Choroid plexus epithelial cell (primary cell): ENCODE results near the gene FA2H.
"Not testable (repeated sequence)": the region's sequence is repeated elsewhere in the genome, so short reads cannot be mapped to it uniquely, and the experiment has no call there.

Experiments used
- DNase-seq: peaks from one replicate; pipeline ENCODE4 v3.0.0-alpha.2; 2010; ENCODE audit warnings: low read depth
- H3K4me3 ChIP-seq: 2 replicates; pipeline ENCODE4 v1.5.1; 2011; ENCODE audit warnings: low read depth, mild to moderate bottlenecking, control low read depth, low read length, moderate library complexity
- CTCF ChIP-seq: conservative IDR thresholded peaks from 2 replicates; pipeline ENCODE4 v1.5.1; 2011; ENCODE audit warnings: low read depth, mild to moderate bottlenecking, control low read depth, inconsistent platforms, low read length, moderate library complexity

Gene FA2H, protein sequence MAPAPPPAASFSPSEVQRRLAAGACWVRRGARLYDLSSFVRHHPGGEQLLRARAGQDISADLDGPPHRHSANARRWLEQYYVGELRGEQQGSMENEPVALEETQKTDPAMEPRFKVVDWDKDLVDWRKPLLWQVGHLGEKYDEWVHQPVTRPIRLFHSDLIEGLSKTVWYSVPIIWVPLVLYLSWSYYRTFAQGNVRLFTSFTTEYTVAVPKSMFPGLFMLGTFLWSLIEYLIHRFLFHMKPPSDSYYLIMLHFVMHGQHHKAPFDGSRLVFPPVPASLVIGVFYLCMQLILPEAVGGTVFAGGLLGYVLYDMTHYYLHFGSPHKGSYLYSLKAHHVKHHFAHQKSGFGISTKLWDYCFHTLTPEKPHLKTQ

GRCh38 chr16:74774223-74775139 is at the start of gene FA2H:
Gene FA2H, minus strand, starts transcription at chr16:74774820. Its CDS starts 65 bp downstream, at chr16:74774755.
- H3K4me3 ChIP-seq: no peak within 1 kb of the TSS
- TF ChIP-seq CTCF: peak; percentile 5
- DNase-seq: peak; percentile 33

GRCh38 chr16:74817851-74818250 is 43.2 kb upstream of the FA2H start:
- H3K4me3 ChIP-seq: no peak overlapping the region
- TF ChIP-seq CTCF: no peak
- DNase-seq: no peak

- H3K4me3 ChIP-seq: no peak overlapping the region
- peak; percentile 70 for DNase-seq
- TF ChIP-seq CTCF: peak; percentile 89
These were observed 38.6 kb upstream of the FA2H start for GRCh38 chr16:74813109-74813641.

- TF ChIP-seq CTCF: no peak
- no peak for DNase-seq
- H3K4me3 ChIP-seq: no peak overlapping the region
These were observed 37.3 kb upstream of the FA2H start for GRCh38 chr16:74811911-74812310.

DNA sequence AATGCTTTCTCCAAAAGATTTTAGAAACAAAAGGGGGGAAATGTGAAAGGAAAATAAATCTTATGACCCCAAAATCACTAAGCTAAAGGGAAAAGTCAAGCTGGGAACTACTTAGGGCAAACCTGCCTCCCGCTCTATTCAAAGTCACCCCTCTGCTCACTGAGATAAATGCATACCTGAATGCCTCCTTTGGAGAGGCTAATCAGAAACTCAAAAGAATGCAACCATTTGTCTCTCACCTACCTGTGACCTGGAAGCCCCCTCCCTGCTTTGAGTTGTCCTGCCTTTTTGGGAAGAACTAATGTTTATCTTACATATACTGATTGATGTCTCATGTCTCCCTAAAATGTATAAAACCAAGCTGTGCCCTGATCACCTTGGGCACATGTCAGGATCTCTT is 36.6 kb upstream of the FA2H start:
- DNase-seq, H3K4me3 ChIP-seq: not testable (repeated sequence)

- no peak for TF ChIP-seq CTCF
- DNase-seq: no peak
- H3K4me3 ChIP-seq: no peak overlapping the region
These were observed 32.5 kb upstream of the FA2H start for GRCh38 chr16:74807052-74807646.
